Iris pigment epithelial cell (primary cell): ENCODE results near the gene TAS2R41.
"Not testable (repeated sequence)": the region's sequence is repeated elsewhere in the genome, so short reads cannot be mapped to it uniquely, and the experiment has no call there.

Experiments used
- DNase-seq: peaks from one replicate; pipeline ENCODE4 v3.0.0-alpha.2; 2011; ENCODE audit warnings: low read depth

The TAS2R41 gene

DNA sequence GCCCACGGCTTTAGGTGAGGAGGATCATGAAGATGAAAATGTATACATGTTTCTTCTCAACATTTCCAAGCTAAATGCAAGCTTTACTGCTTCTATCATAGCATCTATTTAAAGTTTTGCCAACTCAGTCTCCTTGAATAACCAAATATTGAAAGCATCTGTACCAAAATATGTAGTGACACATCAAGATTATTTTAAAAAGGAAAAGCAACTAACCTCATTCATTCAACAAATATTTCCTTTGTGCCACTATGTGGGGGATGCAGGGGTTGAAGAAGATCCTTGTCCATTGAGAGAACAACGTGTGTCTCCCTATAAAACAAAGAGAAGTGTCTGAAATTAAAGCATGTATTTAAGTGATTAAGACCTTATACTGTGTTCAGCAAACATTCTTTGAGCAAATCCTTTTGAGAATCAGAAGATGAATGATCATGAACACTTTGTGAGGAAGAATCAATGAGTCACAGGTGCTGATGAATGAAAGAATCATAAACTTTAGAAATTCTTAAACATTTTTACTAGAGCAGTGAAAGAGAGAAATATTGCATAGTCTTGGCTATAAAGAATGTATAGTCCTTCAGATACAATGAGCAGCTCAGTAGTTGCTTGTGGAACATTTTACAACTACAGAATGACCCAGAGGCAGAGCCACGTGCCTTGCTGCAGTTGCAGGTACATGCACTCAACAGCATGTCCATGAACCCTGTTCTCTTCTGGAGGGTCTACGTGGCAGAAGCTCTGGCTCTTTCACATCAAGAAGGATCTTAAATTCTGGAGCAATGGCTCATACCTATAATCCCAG lies 20.5 kb upstream of the TAS2R41 start:
- peak; percentile 18 for DNase-seq

DNA sequence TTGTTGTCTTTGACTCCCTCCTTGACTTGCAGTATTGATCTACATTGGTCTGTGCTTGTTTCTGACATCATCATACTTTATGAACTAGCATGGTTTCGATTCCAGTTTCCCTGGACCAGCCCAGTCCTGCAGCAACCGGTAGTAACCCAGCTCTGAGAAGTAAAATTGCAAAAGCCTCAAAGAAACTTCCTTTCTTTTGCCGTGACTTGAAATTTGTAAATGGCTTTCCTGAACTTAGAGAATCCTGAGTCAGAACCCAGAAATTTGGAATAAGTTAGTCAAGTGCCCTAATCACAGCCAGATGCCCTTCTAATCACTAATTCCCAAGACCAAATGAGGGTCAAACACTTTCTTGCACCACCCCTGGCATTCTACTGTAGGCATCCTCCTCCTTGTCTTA lies 19.4 kb upstream of the TAS2R41 start:
- DNase-seq, result peak; percentile 23

GRCh38 chr7:143458681-143459080 lies 19.0 kb upstream of the TAS2R41 start:
- no peak for DNase-seq

DNA sequence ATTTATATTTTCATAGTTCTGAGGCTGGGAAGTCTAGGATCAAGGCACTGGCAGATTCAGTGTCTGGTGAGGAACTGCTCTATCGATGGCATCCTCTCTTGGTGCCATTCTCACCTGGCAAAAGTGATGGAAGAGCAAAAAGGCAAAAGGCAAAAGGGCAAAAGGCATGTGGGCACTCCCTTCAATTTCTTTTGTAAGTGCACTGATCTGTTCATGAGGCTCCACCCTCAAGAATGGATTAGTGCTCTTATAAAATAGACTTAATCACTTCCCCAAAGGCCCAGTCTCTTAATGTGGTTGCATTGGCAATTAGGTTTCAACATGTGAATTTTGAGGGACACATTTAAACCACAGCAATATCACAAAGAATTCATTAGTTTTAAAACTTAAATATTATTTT lies 18.3 kb upstream of the TAS2R41 start:
- DNase-seq, result no peak

DNA sequence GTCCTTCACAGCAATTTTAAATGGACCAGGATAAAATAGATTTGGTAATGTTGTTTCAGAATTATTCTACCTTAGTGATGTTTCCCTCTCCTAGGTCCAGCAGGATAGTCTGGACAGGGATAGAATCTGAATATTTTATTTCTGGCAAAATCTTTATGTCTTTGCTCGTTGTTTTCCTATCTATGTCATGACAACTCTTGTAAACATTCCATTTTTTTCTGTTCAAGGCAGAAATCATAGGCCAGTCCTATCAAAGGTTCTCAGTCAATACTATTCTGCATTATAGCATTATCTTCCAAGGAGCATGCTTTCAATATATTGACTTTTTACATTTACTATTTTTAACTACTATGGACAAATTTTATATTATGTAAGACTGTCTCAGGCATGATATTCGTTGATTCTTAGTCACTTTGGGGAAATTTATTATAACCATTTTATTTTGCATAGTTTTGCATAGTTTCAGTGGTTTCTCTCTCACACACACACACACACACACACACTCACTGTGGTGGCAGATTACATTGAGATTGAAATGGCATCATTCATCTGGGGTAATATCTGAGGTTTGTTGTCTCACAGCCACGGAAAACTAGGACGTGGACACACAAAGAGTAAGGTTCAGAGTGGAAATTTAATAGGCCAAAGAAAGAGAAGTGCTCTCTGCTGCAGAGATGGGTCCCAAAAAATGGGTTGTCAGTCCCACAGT lies 17.2 kb upstream of the TAS2R41 start:
- no peak for DNase-seq

DNA sequence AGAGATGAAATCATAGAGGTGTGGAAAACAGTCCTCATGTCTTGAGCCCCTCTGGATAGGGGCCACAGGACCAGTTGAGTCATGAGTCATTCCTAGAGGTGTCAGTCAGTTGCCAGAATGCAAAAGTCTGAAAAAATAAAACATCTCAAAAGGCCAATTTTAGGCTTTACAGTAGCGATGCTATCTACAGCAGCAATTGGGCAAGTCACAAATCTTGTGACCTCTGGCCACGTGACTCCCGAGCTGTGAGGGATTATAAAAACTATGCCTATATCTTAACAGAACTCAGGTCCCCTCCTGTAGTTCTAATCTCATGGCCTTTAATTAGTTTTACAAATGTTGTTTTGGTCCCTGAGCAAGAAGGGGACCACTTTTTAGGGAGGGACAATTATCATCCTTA lies 15.6 kb upstream of the TAS2R41 start:
- no peak for DNase-seq

DNA sequence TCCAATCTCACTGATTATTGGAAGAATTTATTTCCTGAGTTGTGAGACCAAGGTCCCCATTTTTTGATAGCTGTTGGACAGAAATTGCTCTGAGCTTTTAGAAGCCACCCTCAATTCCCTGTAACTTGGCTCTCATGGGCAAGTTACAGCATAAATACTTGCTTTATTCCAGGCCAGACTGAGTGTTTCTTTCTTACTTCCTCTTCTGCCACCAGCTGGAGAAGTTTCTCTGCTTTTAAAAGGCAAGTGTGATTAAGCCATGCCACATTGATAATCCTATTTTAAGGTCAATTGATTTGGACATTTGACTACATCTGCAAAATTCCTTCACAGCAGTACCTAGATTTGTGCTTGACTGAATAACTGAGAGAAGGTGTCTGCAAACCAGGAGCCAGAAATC lies 14.1 kb upstream of the TAS2R41 start:
- no peak for DNase-seq

DNA sequence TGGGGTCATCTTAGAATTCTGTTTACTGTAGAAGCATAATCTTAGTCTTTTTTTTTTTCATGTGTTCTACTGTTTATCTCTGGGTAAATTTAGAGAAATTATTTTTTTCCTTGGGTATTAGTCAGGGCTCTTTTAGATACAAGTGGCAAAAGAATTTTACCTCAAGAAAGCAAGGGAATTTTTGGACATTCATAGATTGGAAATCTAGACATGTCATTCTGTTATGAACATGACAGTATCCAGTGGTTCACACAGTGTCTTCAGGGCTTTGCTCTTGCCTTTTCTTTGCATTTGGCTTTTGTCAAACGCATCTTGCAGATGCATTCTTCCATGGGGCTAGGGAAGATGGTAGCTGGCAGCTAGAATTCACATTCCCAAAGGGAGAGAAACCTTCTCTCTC lies 13.7 kb upstream of the TAS2R41 start:
- DNase-seq, result no peak

DNA sequence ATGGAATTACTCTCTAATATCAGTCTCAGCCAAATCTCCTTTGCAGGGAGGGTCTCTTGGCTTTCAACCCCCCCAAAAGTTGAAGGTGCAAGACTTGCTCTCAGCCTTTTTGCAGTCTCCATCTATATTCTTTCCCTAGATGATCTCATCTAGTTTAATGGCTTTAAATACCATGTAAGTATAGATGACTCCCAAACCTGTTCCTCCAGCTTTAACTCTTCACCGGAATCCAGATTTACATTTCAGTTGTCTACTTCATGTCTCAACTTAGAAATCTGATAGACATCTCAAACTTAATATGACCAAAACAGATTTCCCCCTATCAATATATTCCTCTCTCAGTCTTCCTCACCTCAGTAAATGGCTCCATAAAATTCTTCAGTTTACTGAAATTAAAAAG lies 9.9 kb upstream of the TAS2R41 start:
- DNase-seq, result no peak

- DNase-seq, result peak; percentile 78
Observed at GRCh38 chr7:143472071-143472689, 5.5 kb upstream of the TAS2R41 start.

DNA sequence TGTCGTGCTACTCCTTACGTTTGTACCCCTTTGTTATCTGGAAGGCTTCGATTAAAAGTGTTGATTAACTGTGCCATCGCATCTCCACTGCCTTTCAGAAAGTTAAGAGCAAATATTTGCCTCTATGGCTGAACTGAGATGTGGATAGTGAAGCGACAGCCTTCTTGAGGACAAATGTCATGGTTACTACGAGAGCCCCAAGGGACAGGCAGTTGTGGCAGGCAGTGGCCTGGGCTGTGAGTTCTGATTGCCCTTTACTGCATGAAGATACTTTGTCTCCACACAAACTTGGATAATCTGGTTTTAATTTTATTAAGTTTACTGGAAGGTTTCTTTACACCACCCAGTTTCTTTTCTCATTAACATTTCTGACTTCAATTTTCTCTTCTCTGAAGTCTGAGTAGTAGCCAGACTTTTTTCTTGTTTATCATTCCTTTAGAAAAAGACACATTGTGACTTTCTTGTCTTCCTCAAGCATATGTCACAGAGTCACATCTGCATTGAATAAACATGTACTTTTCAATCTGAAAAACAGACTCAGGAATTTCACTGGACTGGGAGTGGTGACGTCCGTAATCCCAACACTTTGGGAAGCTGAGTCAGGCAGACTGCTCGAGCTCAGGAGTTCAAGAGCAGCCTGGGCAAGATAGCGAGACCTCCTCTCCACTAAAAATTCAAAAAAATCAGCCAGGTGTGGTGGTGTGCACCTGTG lies 1.5 kb downstream of the TAS2R41 start:
- no peak for DNase-seq

DNA sequence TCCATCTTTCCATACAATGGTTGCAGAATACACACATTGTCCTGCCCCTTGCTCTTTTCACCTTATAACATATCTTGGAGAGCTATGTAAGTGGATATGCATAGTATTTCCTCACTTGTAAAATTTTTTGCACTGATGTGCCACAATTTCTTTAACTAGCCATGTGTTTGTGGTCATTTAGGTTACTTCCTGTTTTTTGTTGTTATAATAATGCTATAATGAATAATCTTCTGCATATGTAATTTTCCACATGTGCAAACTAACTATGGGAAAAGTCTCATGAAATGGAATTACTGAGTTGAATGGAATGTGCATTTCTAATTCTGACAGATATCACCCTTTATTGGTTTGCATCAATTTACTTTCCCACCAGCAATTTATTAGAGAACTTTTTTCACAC lies 2.8 kb downstream of the TAS2R41 start:
- DNase-seq, result no peak

DNA sequence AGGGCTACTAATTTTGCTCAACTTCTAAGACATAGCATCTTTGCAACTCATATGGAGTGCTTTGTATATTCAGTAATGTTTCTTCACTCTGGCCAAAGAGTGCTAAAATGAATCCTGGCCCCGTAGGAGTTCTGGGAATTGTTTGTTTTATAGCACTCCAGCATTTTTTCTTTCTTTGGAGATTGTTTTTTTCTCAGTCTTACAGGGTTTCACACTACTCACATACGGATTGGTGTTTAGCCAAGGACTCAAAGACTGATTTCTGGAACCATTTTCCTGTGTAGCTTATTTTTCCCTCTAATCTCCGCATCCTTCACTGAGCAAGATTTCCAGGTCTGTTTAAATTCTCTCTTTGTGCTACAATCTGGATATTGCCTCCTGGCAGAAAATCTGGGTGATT lies 6.4 kb downstream of the TAS2R41 start:
- DNase-seq, result no peak

DNA sequence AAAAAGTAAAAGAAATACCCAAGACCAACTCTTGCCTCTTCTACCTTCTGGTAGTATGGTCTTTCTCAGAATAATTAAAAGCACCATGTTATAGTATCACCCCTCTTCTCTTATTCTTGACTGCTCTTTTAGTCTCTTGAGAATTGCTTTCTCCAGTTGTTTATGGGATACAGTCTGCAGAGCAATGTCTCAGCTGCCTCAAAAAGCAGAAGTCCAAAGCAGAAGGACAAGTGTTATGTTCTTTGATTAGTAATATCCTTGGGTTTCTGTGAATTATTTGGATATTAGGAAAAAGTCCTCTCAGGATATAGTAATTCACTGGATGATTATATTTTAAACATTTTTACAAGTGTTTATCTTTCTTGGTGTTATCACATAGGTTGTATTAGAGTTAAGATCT lies 7.4 kb downstream of the TAS2R41 start:
- DNase-seq, result no peak

GRCh38 chr7:143485500-143485899 lies 7.8 kb downstream of the TAS2R41 start:
- DNase-seq, result peak; percentile 80

DNA sequence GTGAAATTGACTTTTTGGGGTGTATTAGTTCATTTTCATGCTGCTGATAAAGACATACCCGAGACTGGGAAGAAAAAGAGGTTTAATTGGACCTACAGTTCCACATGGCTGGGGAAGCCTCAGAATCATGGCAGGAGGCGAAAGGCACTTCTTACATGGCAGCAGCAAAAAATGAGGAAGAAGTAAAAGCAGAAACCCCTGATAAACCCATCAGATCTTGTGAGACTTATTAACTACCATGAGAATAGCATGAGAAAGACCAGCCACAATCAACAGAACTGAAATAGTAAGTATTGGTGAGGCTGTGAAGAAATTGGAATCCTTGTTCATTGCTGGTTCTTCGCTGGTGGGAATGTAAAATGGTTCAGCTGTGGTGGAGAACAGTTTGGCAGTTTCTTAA lies 8.6 kb downstream of the TAS2R41 start:
- DNase-seq, result not testable (repeated sequence)

DNA sequence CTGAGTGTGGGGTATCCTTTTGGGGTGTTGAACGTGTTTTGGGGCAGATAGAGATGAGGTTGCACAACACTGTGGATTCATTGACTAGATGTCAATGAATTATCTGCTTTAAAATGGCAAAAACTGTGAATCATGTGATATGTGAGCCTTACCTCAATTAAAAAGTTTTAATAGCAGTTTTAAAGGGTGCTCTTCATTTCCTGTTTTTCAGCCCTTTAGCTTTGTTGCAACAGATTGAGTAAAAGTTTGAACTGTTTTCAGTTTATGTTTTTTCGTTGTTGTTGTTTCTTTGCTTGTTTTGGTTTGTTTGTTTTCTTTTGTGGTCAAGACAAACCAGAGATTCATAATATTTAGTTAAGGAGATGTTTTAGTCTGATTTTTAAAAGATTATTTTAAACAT lies 9.4 kb downstream of the TAS2R41 start:
- no peak for DNase-seq

GRCh38 chr7:143487566-143487965 lies 9.9 kb downstream of the TAS2R41 start:
- peak; percentile 44 for DNase-seq

DNA sequence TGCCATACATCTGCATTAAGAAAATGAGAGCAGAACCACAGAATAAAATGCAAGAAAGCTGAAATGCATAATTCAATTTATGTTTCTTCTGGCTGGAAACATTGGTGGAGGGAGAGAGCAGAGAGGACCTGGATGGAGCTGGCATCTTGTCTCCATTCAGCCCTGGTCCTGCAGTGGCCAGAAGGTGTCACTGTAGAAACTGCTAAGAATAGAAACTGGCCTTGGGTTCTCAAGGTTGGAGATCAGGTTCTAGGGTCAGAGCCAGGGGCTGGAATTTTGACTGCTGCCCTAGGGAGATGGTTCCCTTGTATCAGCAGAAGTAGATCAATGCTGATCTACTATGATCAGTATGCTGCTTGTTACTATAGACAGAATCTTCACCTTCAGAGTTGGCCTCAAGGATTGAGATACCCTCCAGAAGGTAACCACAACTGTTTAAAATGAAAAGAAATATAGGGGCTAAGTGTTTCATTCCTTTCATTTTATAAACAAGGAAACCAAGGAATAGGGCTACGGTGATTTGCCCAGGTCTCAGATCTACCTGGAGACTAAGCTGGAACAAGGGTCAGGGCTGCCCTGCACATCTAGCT lies 13.1 kb downstream of the TAS2R41 start:
- peak; percentile 41 for DNase-seq

- peak; percentile 97 for DNase-seq
Observed at GRCh38 chr7:143492043-143492471, 14.4 kb downstream of the TAS2R41 start.

DNA sequence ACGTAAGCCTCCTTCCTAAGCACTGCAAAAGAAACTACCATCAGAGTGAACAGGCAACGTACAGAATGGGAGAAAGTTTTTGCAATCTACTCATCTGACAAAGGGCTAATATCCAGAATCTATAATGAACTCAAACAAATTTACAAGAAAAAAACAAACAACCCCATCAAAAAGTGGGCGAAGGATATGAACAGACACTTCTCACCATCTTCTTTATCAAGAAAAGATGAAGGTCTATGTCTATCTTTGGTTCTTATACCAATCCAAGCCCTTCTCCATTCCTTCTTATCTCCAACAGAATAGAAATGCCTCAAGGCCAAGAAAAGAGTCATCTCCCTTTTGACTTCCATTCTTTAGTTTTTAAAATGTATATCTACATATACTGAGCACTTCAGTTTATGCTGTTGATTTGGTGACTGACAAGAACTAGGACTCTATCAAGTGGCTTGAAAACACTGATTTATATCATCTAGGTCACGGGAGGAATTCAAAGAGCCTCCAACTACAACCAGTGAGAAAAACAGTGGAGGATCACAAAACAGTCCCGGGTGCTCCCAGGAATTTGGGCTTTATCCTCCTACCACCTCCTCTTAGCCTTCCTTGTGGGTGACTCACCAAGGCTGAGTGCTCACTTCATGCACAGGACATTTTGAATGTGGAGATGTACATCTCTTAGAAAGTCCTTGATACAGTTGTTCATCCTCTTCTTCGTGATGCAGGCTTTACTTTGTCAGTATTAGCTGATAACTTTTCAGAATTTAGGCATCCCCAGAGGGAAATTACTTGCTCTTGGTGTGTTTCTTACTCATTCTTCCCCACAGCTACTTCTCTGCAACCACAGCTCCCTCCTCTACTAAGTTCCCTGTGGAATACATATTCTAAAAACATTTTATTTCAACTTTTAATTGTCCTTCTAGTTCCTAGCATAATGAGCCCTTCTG lies 15.4 kb downstream of the TAS2R41 start:
- DNase-seq, result peak; percentile 43
